ENCODE data around the gene DRC7.

GRCh38 chr16:57704905-57705852 is 10.6 kb downstream of the DRC7 start:
- TF ChIP-seq CTCF (IDR thresholded peaks at IDR 0.05 in 8 of 11, conservative IDR thresholded peaks at IDR 0.05 in 3 of 11) = no peak
- no peak for TF ChIP-seq POLR2AphosphoS5 (IDR thresholded peaks at IDR 0.05)
- TF ChIP-seq POLR2A (IDR thresholded peaks at IDR 0.05) = no peak

Data from spleen (tissue), 7 donors.